GM18909 (cell line): ENCODE measurements around the gene LDAH.
A peak's percentile ranks its signal among the peaks of the same experiment; 100 is the strongest.

Experiments used
- ATAC-seq: cut with Tn5 transposase; IDR thresholded peaks from one replicate; pipeline ENCODE4 v1.9.1; 2021; ENCODE audit warnings: mild to moderate bottlenecking; ENCODE audit not compliant: unreplicated experiment, poor library complexity

Gene LDAH

GRCh38 chr2:20642055-20642971 is 180.6 kb downstream of the LDAH start:
- ATAC-seq, result peak; percentile 97

- no peak for ATAC-seq
These were observed 181.5 kb downstream of the LDAH start for GRCh38 chr2:20641123-20641985.

- ATAC-seq, result no peak
These were observed 182.3 kb downstream of the LDAH start for GRCh38 chr2:20640411-20641122.

GRCh38 chr2:20638646-20639430 is 184.1 kb downstream of the LDAH start:
- no peak for ATAC-seq

GRCh38 chr2:20638014-20638413 is 184.9 kb downstream of the LDAH start:
- ATAC-seq, result no peak

- ATAC-seq, result no peak
These were observed 185.8 kb downstream of the LDAH start for GRCh38 chr2:20637147-20637546.

- peak; percentile 83 for ATAC-seq
These were observed 187.0 kb downstream of the LDAH start for GRCh38 chr2:20635675-20636584.

GRCh38 chr2:20635113-20635510 is 187.8 kb downstream of the LDAH start:
- ATAC-seq, result no peak

- ATAC-seq, result no peak
These were observed 188.3 kb downstream of the LDAH start for GRCh38 chr2:20634507-20635112.
